ENCODE measurements around the gene SPATA17. TPM values are rescaled to one million over a fixed set of nuclear protein-coding genes. Genes with fewer than 3 reads are reported as not detected.

The SPATA17 gene
- total and polyA plus RNA-seq, 10 of the 15 experiments (the other 5 are each of a cell fraction or from before 2014, with no cell fraction given) = 0.08 to 0.27 (median 0.11) TPM; not detected in 6

DNA sequence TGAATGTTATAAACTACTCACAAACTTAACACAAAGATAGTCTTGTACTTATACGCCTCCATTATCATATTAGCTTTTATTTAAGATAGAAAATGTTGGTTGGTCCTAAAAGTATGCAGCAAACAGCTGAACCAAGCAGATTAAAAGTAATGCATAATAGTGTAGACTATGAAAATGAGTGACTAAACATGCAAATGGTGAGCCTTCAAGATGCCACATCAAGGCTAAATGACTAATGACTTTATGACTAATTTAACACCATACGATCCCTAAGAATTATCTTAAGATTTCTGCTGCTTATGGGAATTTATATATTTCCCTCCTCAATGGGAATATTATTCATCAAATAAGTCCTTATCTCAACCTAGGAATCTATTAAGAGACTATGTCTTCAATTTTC, 4.8 kb upstream of the SPATA17 start:
- Histone ChIP-seq H3K4me3 (no peak overlapping the region), H2AFZ (ENCODE audit: control insufficient read depth, low read depth, low read length) (no peak overlapping the region), H3K27ac (ENCODE audit: control insufficient read depth, insufficient read depth) (no peak overlapping the region), H3K9me3 (replicated peaks; ENCODE audit: control insufficient read depth, insufficient read depth, low read length) (no peaks in the 10 kb centered on the region), H3K79me2 (ENCODE audit: control insufficient read depth, insufficient read depth, low read length) (peaks cover 14% of the 10 kb centered on the region), H3K36me3 (ENCODE audit: control insufficient read depth in 2 of 2, insufficient read depth in 2 of 2, low read length in 1 of 2) (no peaks in the 10 kb centered on the region), H3K9ac (ENCODE audit: control insufficient read depth, insufficient read depth, low read length) (no peak overlapping the region), H3K27me3 (replicated peaks in 1 of 2; ENCODE audit: control insufficient read depth in 2 of 2, insufficient read depth in 2 of 2, low read length in 1 of 2) (no peaks in the 10 kb centered on the region), H3K4me2 (ENCODE audit: control insufficient read depth, insufficient read depth) (no peak overlapping the region), H3K4me1 (ENCODE audit: control insufficient read depth, insufficient read depth, low read length) (peaks cover 19% of the 10 kb centered on the region), H4K20me1 (ENCODE audit: control insufficient read depth, insufficient read depth) (no peaks in the 10 kb centered on the region)
- 100% methylated on average over 2 of the region's 2 CpGs for WGBS (ENCODE audit: insufficient coverage, insufficient replicate concordance, low lambda C conversion rate, missing lambda C conversion rate)
- in situ Hi-C loops (cut with MboI) (no loop called here), intact Hi-C loops (cut with micrococcal nuclease; ENCODE audit: unreplicated experiment) (no loop called here)
- TF ChIP-seq GABPA (IDR thresholded peaks at IDR 0.05; ENCODE audit: low read depth) = no peak
- no peak for TF ChIP-seq ZNF207 (IDR thresholded peaks at IDR 0.05; ENCODE audit: borderline replicate concordance)
- no peak for TF ChIP-seq CREM (IDR thresholded peaks at IDR 0.05; ENCODE audit: low read depth)
- TF ChIP-seq LARP7 (IDR thresholded peaks at IDR 0.05) = no peak
- TF ChIP-seq SPI1 (IDR thresholded peaks at IDR 0.05; ENCODE audit: borderline replicate concordance, insufficient read depth, low read depth, low read length) = no peak
- no peak for TF ChIP-seq ZZZ3 (IDR thresholded peaks at IDR 0.05; ENCODE audit: control insufficient read depth, insufficient read length, low read depth)
- TF ChIP-seq NR2C1 (IDR thresholded peaks at IDR 0.05) = no peak
- TF ChIP-seq, protein P1, sequence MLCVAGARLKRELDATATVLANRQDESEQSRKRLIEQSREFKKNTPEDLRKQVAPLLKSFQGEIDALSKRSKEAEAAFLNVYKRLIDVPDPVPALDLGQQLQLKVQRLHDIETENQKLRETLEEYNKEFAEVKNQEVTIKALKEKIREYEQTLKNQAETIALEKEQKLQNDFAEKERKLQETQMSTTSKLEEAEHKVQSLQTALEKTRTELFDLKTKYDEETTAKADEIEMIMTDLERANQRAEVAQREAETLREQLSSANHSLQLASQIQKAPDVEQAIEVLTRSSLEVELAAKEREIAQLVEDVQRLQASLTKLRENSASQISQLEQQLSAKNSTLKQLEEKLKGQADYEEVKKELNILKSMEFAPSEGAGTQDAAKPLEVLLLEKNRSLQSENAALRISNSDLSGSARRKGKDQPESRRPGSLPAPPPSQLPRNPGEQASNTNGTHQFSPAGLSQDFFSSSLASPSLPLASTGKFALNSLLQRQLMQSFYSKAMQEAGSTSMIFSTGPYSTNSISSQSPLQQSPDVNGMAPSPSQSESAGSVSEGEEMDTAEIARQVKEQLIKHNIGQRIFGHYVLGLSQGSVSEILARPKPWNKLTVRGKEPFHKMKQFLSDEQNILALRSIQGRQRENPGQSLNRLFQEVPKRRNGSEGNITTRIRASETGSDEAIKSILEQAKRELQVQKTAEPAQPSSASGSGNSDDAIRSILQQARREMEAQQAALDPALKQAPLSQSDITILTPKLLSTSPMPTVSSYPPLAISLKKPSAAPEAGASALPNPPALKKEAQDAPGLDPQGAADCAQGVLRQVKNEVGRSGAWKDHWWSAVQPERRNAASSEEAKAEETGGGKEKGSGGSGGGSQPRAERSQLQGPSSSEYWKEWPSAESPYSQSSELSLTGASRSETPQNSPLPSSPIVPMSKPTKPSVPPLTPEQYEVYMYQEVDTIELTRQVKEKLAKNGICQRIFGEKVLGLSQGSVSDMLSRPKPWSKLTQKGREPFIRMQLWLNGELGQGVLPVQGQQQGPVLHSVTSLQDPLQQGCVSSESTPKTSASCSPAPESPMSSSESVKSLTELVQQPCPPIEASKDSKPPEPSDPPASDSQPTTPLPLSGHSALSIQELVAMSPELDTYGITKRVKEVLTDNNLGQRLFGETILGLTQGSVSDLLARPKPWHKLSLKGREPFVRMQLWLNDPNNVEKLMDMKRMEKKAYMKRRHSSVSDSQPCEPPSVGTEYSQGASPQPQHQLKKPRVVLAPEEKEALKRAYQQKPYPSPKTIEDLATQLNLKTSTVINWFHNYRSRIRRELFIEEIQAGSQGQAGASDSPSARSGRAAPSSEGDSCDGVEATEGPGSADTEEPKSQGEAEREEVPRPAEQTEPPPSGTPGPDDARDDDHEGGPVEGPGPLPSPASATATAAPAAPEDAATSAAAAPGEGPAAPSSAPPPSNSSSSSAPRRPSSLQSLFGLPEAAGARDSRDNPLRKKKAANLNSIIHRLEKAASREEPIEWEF (IDR thresholded peaks at IDR 0.05; ENCODE audit: insufficient replicate concordance, low read depth, low read length) = no peak
- TF ChIP-seq, protein P2, sequence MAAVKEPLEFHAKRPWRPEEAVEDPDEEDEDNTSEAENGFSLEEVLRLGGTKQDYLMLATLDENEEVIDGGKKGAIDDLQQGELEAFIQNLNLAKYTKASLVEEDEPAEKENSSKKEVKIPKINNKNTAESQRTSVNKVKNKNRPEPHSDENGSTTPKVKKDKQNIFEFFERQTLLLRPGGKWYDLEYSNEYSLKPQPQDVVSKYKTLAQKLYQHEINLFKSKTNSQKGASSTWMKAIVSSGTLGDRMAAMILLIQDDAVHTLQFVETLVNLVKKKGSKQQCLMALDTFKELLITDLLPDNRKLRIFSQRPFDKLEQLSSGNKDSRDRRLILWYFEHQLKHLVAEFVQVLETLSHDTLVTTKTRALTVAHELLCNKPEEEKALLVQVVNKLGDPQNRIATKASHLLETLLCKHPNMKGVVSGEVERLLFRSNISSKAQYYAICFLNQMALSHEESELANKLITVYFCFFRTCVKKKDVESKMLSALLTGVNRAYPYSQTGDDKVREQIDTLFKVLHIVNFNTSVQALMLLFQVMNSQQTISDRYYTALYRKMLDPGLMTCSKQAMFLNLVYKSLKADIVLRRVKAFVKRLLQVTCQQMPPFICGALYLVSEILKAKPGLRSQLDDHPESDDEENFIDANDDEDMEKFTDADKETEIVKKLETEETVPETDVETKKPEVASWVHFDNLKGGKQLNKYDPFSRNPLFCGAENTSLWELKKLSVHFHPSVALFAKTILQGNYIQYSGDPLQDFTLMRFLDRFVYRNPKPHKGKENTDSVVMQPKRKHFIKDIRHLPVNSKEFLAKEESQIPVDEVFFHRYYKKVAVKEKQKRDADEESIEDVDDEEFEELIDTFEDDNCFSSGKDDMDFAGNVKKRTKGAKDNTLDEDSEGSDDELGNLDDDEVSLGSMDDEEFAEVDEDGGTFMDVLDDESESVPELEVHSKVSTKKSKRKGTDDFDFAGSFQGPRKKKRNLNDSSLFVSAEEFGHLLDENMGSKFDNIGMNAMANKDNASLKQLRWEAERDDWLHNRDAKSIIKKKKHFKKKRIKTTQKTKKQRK (IDR thresholded peaks at IDR 0.05; ENCODE audit: low read depth, low read length) = no peak
- no peak for TF ChIP-seq GATAD2B (conservative IDR thresholded peaks at IDR 0.05; ENCODE audit: low read depth)
- no peak for DNase-seq (ENCODE audit: low read depth, low spot score)
- FAIRE-seq = no peak
- RAD21 ChIA-PET (ENCODE audit: unreplicated experiment) = no interaction called here
- ATAC-seq = no peak
- BruUV-seq (replicated peaks) = no TSS peak
- POLR2A ChIA-PET = no interaction called here
- SMC1A ChIA-PET (ENCODE audit: uncharacterized antibody, unreplicated experiment) = no interaction called here
- CTCF ChIA-PET = no interaction called here

Measured in GM12878 (cell line).